Esophagus (tissue), 2 donors: Measurements from ENCODE around the gene MRPL1. TPM values are rescaled to one million over a fixed set of nuclear protein-coding genes. Genes with fewer than 3 reads are reported as not detected.

Experiments used
- H3K27ac ChIP-seq, 2 donors: one replicate each; pipeline ENCODE4 v1.5.1; 2013; ENCODE audit warnings: low read depth in 2 of 2, mild to moderate bottlenecking in 2 of 2, inconsistent platforms in 1 of 2, low read length in 1 of 2, moderate library complexity in 1 of 2
- H3K27me3 ChIP-seq, 2 donors: one replicate each; pipeline ENCODE4 v1.6.1; 2013; ENCODE audit warnings: low read length in 2 of 2, control low read depth in 1 of 2, mild to moderate bottlenecking in 1 of 2; ENCODE audit not compliant: insufficient read depth in 2 of 2, control insufficient read depth in 1 of 2
- H3K36me3 ChIP-seq, 2 donors: one replicate each; pipeline ENCODE4 v1.6.1; 2013; ENCODE audit warnings: low read length in 1 of 2; ENCODE audit not compliant: control insufficient read depth in 2 of 2, insufficient read depth in 2 of 2
- H3K4me1 ChIP-seq, 2 donors: one replicate each; pipeline ENCODE4 v1.6.1; 2013; ENCODE audit warnings: low read length in 1 of 2; ENCODE audit not compliant: control insufficient read depth in 2 of 2, insufficient read depth in 2 of 2
- H3K4me3 ChIP-seq, 2 donors: one replicate each; pipeline ENCODE4 v1.5.1; 2013; ENCODE audit warnings: low read length in 2 of 2, mild to moderate bottlenecking in 2 of 2, low read depth in 1 of 2, moderate library complexity in 1 of 2
- H3K9me3 ChIP-seq, 2 donors: one replicate each; pipeline ENCODE4 v1.6.1; 2013; ENCODE audit warnings: mild to moderate bottlenecking in 2 of 2, low read depth in 1 of 2, low read length in 1 of 2, moderate library complexity in 1 of 2; ENCODE audit not compliant: control insufficient read depth in 2 of 2, insufficient read depth in 1 of 2
- WGBS, 2 donors: extraction: QIAGEN DNeasy Blood & Tissue Kit; methylation state at CpG; one replicate each; pipeline ENCODE4 v1.1.7; 2013; 5-methylcytosine and 5-hydroxymethylcytosine counted together
- polyA plus RNA-seq, 2 donors: library from polyadenylated mRNA; stranded (reverse); fragments of 200-250 nt; gene quantifications; one replicate each; pipeline ENCODE4 v1.2.3, GENCODE V29; 2013
- donor health status: healthy with polysubstance abuse.
- donor health status: Bipolar disorder and iron deficiency.

MRPL1 gene
- polyA plus RNA-seq, 2 donors, result 24.5 to 38.4 TPM

DNA sequence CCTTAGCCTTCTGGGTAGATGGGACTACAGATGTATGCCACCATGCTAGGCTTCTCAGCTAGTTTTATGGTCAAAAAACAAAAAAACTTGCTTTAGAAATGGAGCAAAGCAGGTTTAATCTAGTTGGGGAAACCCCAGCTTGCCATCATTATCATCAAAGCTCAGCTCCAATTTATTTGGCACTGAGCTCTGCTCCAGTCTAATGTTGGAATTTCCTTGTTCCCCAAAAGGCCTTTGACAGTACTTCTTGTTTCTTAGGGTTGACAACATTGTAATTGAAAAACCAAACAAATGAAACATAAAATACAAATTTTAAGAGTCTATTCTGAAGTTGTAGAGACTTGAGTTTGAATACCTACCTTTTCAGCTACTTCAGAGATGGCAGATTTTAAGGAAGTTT is 48.0 kb downstream of the MRPL1 start:
- Histone ChIP-seq H3K27me3 (no peaks in the 10 kb centered on the region), H3K4me1 (no peaks in the 10 kb centered on the region), H3K36me3 (peaks cover 0 to 2% of the 10 kb centered on the region in 2 donors), H3K4me3 (no peak overlapping the region), H3K9me3 (no peaks in the 10 kb centered on the region), H3K27ac (no peak overlapping the region)

DNA sequence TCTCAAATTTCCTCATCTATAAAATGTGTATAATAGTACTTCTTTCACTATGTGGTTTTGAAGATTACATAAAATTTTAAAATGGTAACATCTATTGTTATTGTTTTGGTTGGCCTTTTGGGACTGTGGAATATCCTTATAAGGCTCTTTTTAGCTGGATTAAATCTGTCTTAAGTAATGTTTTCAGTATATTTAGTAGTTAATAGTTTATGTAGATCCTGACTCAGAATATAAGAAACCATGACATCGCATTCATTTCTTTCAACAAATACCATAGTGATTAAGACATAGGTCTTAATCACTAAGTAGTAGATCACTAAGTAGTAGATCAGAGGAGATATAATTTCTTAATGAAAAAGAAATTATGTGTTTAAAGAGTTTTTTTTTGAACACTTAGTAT is 48.5 kb downstream of the MRPL1 start:
- Histone ChIP-seq H3K27me3 (no peaks in the 10 kb centered on the region), H3K4me1 (no peaks in the 10 kb centered on the region), H3K9me3 (no peaks in the 10 kb centered on the region), H3K4me3 (no peak overlapping the region), H3K36me3 (peaks cover 0 to 2% of the 10 kb centered on the region in 2 donors), H3K27ac (no peak overlapping the region)
- WGBS, 2 donors, result 90 to 92% methylated on average over 1 of the region's 1 CpG

DNA sequence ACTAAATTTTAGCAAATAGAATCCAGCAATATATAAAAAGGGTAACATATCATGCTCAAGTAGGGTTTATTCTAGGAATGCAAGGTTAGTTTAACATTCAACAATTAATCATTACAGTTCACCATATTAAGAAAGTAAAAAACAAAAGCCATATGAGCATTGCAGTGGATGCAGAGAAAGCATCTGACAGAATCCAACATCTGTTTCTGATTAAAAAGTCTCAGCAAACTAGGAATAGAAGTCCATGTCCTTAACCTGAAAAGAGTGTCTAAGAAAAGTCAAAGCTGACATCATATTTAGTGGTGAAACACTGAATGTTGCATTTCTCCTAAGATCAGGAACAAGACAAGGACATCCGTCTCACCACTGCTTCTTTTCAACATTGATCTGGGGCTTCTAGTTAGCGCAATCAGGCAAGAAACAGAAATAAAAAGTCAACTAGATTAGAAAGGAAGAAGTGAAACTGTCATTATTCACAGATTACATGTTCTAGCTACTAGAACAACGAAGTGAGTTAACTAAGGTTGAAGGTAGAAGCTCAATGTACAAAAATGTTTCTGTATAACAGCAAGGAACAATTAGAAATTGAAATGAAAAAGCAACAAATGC is 49.3 kb downstream of the MRPL1 start:
- H3K9me3 ChIP-seq, result no peaks in the 10 kb centered on the region
- 94 to 98% methylated on average over 3 of the region's 3 CpGs for WGBS, 2 donors
- peaks cover 0 to 2% of the 10 kb centered on the region in 2 donors for H3K36me3 ChIP-seq

DNA sequence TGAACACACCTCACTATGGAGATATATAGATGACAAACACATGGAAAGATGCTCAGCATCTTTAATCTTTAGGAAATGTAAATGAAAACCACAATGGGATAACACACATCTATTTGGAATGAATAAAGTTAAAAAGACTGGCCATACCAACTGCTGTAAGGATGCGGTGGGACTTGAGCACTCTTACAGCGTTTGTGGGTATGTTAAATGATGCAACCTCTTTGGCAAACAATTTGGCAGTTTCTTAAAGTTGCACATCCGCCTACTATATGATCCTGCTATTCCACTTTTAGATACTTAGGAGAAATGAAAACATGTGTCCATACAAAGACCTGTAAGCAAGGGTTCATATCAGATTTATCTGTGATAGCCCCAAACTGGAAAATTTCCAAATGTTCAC is 50.7 kb downstream of the MRPL1 start:
- Histone ChIP-seq H3K4me3 (no peak overlapping the region), H3K27ac (no peak overlapping the region), H3K9me3 (no peaks in the 10 kb centered on the region), H3K36me3 (peaks cover 0 to 2% of the 10 kb centered on the region in 2 donors), H3K4me1 (no peaks in the 10 kb centered on the region), H3K27me3 (no peaks in the 10 kb centered on the region)
- 89 to 90% methylated on average over 3 of the region's 3 CpGs for WGBS, 2 donors

More for the DNA sequence above, 49.3 kb downstream of the MRPL1 start:
- Histone ChIP-seq H3K4me3 (no peak overlapping the region), H3K27ac (no peak overlapping the region), H3K4me1 (no peaks in the 10 kb centered on the region), H3K27me3 (no peaks in the 10 kb centered on the region)

DNA sequence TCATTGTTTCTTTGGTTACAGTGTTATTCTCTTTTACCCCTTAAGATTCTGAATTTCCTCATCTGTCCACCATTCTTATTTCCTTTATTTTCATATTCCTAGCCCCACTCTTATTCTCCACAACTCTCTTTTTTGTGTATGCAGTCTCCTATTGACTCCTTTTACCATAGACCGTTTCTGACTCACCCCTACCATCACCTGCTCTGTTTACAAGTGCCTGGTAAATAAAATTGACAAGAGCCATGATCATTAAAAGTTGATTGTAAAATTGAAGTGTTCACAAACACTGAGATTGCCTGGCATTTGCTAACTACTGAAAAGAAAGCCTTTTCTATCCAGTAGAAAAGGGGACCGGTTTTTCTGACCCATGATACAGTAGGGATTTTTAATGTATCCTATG is 54.4 kb downstream of the MRPL1 start:
- no peaks in the 10 kb centered on the region for H3K27me3 ChIP-seq
- H3K27ac ChIP-seq, result no peak overlapping the region
- no peak overlapping the region for H3K4me3 ChIP-seq
- no peaks in the 10 kb centered on the region for H3K36me3 ChIP-seq
- 93 to 95% methylated on average over 2 of the region's 2 CpGs for WGBS, 2 donors
- no peaks in the 10 kb centered on the region for H3K9me3 ChIP-seq
- no peaks in the 10 kb centered on the region for H3K4me1 ChIP-seq

DNA sequence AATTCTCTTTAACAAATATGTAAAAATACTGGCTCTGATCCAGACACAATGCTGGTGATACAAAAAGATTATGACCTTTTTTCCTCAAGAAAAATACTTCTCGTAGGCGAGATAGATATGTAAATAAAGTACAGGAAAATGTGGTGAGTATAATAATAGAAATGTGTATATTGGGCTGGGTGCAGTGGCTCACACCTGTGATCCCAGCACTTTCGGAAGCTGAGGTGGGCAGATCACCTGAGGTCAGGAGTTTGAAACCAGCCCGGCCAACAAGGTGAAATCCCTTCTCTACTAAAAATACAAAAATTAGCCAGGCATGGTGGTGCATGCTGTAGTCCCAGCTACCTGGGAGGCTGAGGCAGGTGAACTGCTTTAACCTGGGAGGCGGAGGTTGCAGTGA is 55.0 kb downstream of the MRPL1 start:
- Histone ChIP-seq H3K4me3 (no peak overlapping the region), H3K27me3 (no peaks in the 10 kb centered on the region), H3K27ac (no peak overlapping the region), H3K9me3 (no peaks in the 10 kb centered on the region), H3K4me1 (no peaks in the 10 kb centered on the region), H3K36me3 (no peaks in the 10 kb centered on the region)
- 77 to 80% methylated on average over 5 of the region's 5 CpGs for WGBS, 2 donors

DNA sequence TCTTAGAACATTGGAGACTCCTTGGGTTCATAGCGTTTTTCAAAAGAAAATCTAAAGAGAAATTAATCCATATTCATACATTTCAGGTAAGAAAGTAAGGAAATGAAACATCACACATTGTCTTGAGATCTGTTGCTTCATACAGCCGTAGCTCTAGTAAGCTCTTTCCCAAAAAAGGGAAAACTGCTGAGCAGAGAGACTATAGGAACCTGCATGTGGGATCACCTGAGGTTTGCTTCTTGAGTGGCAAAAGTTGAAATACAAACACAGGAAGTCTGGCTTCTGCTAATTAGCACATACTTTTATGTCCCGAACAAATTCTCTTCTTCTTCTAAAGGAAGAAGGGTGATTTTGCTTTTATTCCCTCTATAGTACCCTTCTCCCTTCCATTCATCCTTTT is 57.7 kb downstream of the MRPL1 start:
- WGBS, 2 donors, result 82 to 83% methylated on average over 3 of the region's 3 CpGs
- H3K36me3 ChIP-seq, result no peaks in the 10 kb centered on the region
- no peaks in the 10 kb centered on the region for H3K27me3 ChIP-seq
- no peaks in the 10 kb centered on the region for H3K4me1 ChIP-seq
- H3K9me3 ChIP-seq, result no peaks in the 10 kb centered on the region
- no peak overlapping the region for H3K27ac ChIP-seq
- no peak overlapping the region for H3K4me3 ChIP-seq

DNA sequence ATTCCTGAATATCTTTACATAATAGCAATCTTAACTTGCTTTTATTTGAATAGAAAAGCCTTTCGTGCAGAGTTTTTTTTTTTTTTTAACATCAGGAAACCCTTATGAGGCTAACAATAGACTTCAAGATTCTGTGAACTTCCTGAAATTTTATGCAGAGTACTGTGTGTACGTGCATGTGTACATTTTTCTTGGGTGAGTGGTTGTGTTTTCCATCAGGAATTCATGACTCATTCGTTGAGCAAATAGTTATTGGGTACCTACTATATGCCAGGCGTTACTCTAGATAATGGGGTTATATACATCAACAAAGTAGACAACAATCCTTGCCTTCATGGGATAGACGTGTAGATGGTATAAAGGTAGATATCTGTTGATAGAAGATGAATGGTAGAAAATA is 59.1 kb downstream of the MRPL1 start:
- Histone ChIP-seq H3K4me1 (no peaks in the 10 kb centered on the region), H3K27ac (no peak overlapping the region)
- WGBS, 2 donors, result 32 to 49% methylated on average over 5 of the region's 5 CpGs

DNA sequence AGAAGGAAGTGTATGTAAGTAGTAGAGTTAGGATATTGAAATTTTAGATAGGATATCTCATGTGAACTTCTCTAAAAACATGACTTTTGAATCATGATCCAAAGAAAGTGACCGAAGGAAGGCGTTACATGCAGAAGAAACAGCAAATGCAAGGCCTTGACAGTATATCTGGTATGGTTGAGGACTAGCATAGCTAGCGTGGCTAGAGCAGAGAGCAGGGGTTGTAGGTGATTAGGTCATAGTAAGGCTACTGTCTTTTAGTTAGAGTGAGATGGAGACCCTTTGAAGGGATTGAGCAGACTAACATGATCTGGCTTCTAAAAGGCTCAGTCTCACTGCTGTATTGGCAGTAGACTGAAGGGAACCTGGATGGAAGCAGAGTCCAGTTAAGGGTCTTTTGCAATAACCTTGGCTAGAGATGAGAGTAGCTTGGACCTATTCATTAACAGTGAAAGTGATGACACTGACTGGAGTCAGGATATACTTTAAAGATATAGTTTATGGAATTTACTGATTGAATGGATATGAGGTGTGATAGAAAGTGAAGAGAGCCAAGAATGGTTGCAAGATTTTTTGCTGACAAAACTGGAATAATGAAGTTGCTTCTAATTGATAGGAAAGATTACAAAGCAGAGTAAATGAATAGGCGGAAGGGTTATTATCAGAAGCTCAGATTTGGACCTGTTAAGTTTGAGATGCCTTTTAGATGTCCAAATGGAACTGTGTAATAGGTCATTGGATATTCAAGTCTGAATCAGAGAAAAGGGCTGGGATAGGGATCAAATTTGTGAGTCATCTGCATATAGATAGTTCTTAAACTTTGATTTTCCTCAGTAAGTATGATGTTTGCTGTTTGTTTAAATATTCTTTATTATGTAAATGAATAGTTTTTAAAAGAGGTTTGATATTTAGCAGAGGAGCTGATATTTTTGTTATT is 59.8 kb downstream of the MRPL1 start:
- H3K27ac ChIP-seq, result no peak overlapping the region
- 96 to 97% methylated on average over 4 of the region's 4 CpGs for WGBS, 2 donors

More for the DNA sequence above, 59.1 kb downstream of the MRPL1 start:
- Histone ChIP-seq H3K9me3 (no peaks in the 10 kb centered on the region), H3K4me3 (no peak overlapping the region), H3K27me3 (no peaks in the 10 kb centered on the region), H3K36me3 (no peaks in the 10 kb centered on the region)

More for the DNA sequence above, 59.8 kb downstream of the MRPL1 start:
- H3K4me1 ChIP-seq, result no peaks in the 10 kb centered on the region
- no peaks in the 10 kb centered on the region for H3K9me3 ChIP-seq
- no peaks in the 10 kb centered on the region for H3K27me3 ChIP-seq
- no peaks in the 10 kb centered on the region for H3K36me3 ChIP-seq
- H3K4me3 ChIP-seq, result no peak overlapping the region
